Esophagus mucosa (tissue), 1 donor: ENCODE data around the gene PHF2. TPM values are rescaled to one million over a fixed set of nuclear protein-coding genes. Genes with fewer than 3 reads are reported as not detected.

ENCODE experiments used
- ATAC-seq: fragments of 200-7000 bp; cut with Tn5 transposase; one replicate; pipeline ENCODE4 v1.9.1; 2020
- total RNA-seq: library from RNA; stranded (reverse); gene quantifications from one replicate; pipeline ENCODE4 v1.2.4, GENCODE V29; 2023
- donor health status: DM: yes; HTN: yes; CAD: no.

The PHF2 gene
- total RNA-seq, 1 donor from 2014 or later = 12.1 TPM

GRCh38 chr9:93569621-93570174 is 6.7 kb upstream of the PHF2 start:
- no peak for ATAC-seq

- no peak for ATAC-seq
Measured at GRCh38 chr9:93572221-93572620, 4.2 kb upstream of the PHF2 start.

GRCh38 chr9:93572636-93573515 is 3.5 kb upstream of the PHF2 start:
- no peak for ATAC-seq

GRCh38 chr9:93573516-93573828 is 2.9 kb upstream of the PHF2 start:
- no peak for ATAC-seq

GRCh38 chr9:93574091-93574899 is 2.1 kb upstream of the PHF2 start:
- no peak for ATAC-seq

GRCh38 chr9:93574900-93575795 is 1.2 kb upstream of the PHF2 start:
- ATAC-seq = peak; percentile 17

- ATAC-seq = peak; percentile 4
Measured at GRCh38 chr9:93575796-93576257, 557 bp upstream of the PHF2 start.

- peak; percentile 78 for ATAC-seq
Measured at GRCh38 chr9:93577078-93577974, 942 bp downstream of the PHF2 start.

GRCh38 chr9:93577975-93578682 is 1.7 kb downstream of the PHF2 start:
- peak; percentile 22 for ATAC-seq

- ATAC-seq = no peak
Measured at GRCh38 chr9:93578844-93579243, 2.5 kb downstream of the PHF2 start.

- ATAC-seq = no peak
Measured at GRCh38 chr9:93579711-93580516, 3.5 kb downstream of the PHF2 start.

GRCh38 chr9:93580654-93581380 is 4.4 kb downstream of the PHF2 start:
- ATAC-seq = no peak

GRCh38 chr9:93582115-93582514 is 5.7 kb downstream of the PHF2 start:
- no peak for ATAC-seq

GRCh38 chr9:93582550-93582949 is 6.2 kb downstream of the PHF2 start:
- ATAC-seq = no peak

GRCh38 chr9:93585259-93585658 is 8.9 kb downstream of the PHF2 start:
- ATAC-seq = no peak

- no peak for ATAC-seq
Measured at GRCh38 chr9:93585695-93586094, 9.3 kb downstream of the PHF2 start.

GRCh38 chr9:93586290-93587057 is 10.1 kb downstream of the PHF2 start:
- ATAC-seq = no peak

GRCh38 chr9:93587284-93587650 is 10.9 kb downstream of the PHF2 start:
- no peak for ATAC-seq
